GM18502 (cell line): Measurements from ENCODE around the gene TRIM43.
"Not testable (repeated sequence)": the region's sequence is repeated elsewhere in the genome, so short reads cannot be mapped to it uniquely, and the experiment has no call there.

Experiments used
- ATAC-seq: cut with Tn5 transposase; IDR thresholded peaks from one replicate; pipeline ENCODE4 v1.9.1; 2021; ENCODE audit warnings: mild to moderate bottlenecking; ENCODE audit not compliant: unreplicated experiment, poor library complexity

Gene TRIM43

DNA sequence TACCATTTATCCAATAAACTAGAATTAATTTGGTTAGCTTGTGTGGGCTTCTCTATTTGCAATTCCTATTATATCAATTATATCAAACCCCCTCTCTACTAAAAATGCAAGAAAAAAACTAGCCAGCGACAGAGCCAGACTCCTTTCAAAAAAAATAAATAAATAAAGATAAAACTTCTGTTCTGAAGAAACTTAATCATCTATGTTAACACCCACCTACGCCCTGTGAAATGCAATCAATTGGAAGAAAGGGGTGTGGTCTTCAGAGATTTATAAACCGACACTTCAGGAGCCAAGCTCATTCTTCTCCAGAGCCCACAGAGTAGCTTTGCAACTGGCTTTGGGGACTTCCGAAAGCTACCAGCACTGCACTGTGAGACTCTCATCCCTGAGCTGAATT, at the start of gene TRIM43:
Gene TRIM43 (plus strand): TSS at position 301 of the 400 bp plus-strand sequence. CDS start 2,023 bp downstream, outside the sequence.
- ATAC-seq = not testable (repeated sequence)

DNA sequence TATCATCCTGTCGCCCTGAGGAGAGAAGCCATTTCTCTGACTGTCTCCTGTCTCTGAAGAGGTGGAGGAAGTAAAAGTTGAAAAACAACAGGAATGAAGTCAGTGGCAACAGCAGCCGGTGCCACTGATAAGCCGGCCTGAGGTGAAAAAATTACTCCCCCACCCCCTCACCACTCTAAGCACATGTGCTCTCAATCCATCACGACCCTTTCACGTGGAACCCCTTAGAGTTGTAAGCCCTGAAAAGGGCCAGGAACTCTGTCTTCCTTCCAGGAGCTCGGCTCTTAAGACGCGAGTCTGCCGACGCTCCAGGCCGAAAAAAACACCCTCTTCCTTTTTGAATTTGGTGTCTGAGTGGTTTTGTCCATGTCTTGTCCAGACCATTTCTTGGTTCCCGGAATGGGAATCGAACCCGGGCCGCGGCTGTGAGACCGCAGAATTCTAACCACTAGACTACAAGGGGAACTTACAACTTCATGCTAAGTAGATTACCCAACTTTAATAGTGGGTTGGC, 40.7 kb upstream of the TRIM43 start:
- ATAC-seq = no peak

GRCh38 chr2:95552911-95553310, 38.9 kb upstream of the TRIM43 start:
- ATAC-seq = no peak

DNA sequence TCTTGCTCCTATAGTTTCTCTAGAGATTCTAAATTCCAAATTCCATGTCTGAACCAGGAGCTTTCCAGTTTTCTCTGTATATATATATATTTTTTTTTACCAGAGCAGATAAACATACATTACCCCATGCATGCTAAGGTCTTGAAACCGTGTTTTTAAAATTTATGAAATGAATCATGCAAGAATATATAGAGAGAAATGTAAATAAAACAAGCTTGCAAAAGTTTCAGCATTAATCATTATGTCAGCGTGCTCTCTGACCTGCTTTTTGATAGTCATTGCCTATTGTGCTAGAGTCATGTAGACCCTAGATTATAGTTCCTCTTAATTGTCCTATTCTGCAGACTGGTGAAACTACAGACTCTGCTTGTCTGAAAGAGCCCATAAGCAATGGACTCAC, 22.6 kb upstream of the TRIM43 start:
- ATAC-seq = no peak

GRCh38 chr2:95573866-95574265, 17.9 kb upstream of the TRIM43 start:
- ATAC-seq = no peak

- ATAC-seq = no peak
Measured at GRCh38 chr2:95574506-95574905, 17.3 kb upstream of the TRIM43 start.

GRCh38 chr2:95575857-95576256, 15.9 kb upstream of the TRIM43 start:
- ATAC-seq = no peak

GRCh38 chr2:95578539-95578938, 13.3 kb upstream of the TRIM43 start:
- no peak for ATAC-seq

DNA sequence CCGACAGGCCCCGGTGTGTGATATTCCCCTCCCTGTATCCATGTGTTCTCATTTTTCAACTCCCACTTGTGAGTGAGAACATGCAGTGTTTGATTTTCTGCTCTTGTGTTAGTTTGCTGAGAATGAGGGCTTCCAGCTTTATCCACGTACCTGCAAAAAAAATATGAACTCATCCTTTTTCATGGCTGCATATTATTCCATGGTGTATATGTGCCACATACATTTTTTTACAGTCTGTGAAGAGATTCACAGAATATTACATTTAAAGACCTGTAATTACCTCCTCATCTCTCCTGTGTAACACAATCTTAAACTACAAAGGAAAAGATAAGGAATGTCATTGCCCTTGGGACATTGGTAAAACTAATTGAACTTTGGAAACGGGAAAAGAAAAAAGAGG, 8.3 kb upstream of the TRIM43 start:
- not testable (repeated sequence) for ATAC-seq

DNA sequence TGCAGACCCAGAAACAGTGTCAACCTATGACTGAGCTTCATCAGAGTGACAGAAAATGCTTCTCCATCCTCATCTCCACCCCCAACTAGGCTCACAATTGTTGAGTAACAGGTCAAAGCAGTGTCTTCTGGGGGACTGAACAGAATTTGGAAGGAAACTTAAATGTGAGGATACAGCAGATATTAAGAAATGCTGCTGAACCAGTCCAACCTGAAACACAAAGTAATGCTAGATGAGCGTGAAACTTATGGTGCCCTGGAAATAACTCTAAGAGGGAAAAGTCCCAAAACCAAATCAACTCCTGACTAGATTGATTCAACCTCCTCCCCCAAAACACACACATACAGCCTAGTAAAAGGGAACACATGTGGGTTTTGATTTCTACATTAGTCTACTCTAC, 7.5 kb upstream of the TRIM43 start:
- not testable (repeated sequence) for ATAC-seq

GRCh38 chr2:95589777-95590536, 1.8 kb upstream of the TRIM43 start:
- ATAC-seq = not testable (repeated sequence)

DNA sequence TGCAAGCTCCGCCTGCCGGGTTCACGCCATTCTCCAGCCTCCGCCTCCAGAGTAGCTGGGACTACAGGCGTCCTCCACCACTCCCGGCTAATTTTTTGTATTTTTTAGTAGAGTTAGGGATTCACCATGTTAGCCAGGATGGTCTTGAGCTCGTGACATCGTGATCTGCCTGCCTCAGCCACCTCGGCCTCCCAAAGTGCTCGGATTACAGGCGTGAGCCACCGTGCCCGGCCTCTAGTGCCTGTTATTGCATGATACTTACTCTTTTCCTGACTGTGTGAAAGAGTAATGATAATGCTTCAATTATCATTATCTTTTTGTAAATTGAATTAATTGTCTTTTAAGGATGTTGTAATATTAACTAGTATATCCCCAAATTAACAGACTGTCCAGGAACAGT, 1.2 kb downstream of the TRIM43 start:
- ATAC-seq = not testable (repeated sequence)

DNA sequence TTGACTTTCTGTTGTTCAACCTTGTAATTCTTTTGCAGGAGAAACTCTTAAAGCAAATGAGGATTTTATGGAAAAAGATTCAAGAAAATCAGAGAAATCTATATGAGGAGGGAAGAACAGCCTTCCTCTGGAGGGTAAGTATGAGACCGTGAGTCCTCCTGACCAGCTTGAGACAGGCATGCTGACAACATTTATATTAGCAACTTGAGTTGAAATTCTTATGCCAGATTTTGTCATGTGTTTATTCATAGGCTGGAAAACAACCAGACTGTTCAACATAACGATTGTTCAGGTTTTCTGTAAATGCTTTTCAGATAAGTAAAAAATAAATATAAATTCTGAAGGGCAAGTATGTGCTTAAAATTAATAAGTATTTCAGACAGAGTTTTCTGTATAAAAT, 3.2 kb downstream of the TRIM43 start:
- not testable (repeated sequence) for ATAC-seq

GRCh38 chr2:95601301-95601700, 9.5 kb downstream of the TRIM43 start:
- ATAC-seq = not testable (repeated sequence)

- not testable (repeated sequence) for ATAC-seq
Measured at GRCh38 chr2:95602146-95602545, 10.3 kb downstream of the TRIM43 start.

GRCh38 chr2:95608356-95608755, 16.6 kb downstream of the TRIM43 start:
- ATAC-seq = not testable (repeated sequence)

GRCh38 chr2:95609764-95610163, 18.0 kb downstream of the TRIM43 start:
- ATAC-seq = not testable (repeated sequence)

- ATAC-seq = not testable (repeated sequence)
Measured at GRCh38 chr2:95613048-95613447, 21.2 kb downstream of the TRIM43 start.

GRCh38 chr2:95622728-95623127, 30.9 kb downstream of the TRIM43 start:
- ATAC-seq = not testable (repeated sequence)

GRCh38 chr2:95630987-95631386, 39.2 kb downstream of the TRIM43 start:
- ATAC-seq = not testable (repeated sequence)

GRCh38 chr2:95633626-95634259, 41.9 kb downstream of the TRIM43 start:
- ATAC-seq = not testable (repeated sequence)
